B cell (primary cell): ENCODE data around the gene SH3YL1. TPM values are rescaled to one million over a fixed set of nuclear protein-coding genes. Genes with fewer than 3 reads are reported as not detected.

ENCODE experiments used
- ATAC-seq: fragments of 200-7000 bp; cut with Tn5 transposase; one replicate; pipeline ENCODE4 v1.10.0; 2021; ENCODE audit warnings: low read depth, mild to moderate bottlenecking, moderate number of reproducible peaks, moderate library complexity
- CTCF ChIA-PET: fragments of 350-600 bp; sonication (Branson Sonifier 250); formaldehyde crosslinking; loops from one replicate; lab custom pipeline; 2021; ENCODE audit warnings: antibody characterized with exemption, inconsistent platforms; lab: Charles Lee
- POLR2A ChIA-PET: fragments of 350-600 bp; sonication (Branson Sonifier 250); formaldehyde crosslinking; loops from one replicate; lab custom pipeline; 2021; ENCODE audit warnings: antibody characterized with exemption; lab: Charles Lee
- DNase-seq: peaks from one replicate; pipeline ENCODE4 v3.0.0; 2013
- H2AFZ ChIP-seq: 2 replicates; pipeline ENCODE4 v1.6.1; 2012; ENCODE audit warnings: mild to moderate bottlenecking, low read depth, low read length; ENCODE audit not compliant: insufficient read depth, poor library complexity, severe bottlenecking
- H3K27ac ChIP-seq, 2 donors: 1 replicate in 1 of 2; 2 replicates in 1 of 2; pipeline ENCODE4 v1.5.1; 2012 to 2013; ENCODE audit warnings: low read length in 2 of 2, mild to moderate bottlenecking in 2 of 2, moderate library complexity in 1 of 2
- H3K27me3 ChIP-seq, 4 experiments: fragments of 200-600 bp in 1 of 4; sonication (generic) in 1 of 4; replicated peaks in 1 of 4; 1 replicate in 2 of 4; 2 replicates in 2 of 4; pipeline versions ENCODE4 v1.6.1 to v1.7.0; 2013 to 2016; ENCODE audit warnings: low read length in 3 of 4, mild to moderate bottlenecking in 2 of 4, mixed read lengths in 1 of 4, moderate library complexity in 1 of 4; ENCODE audit not compliant: insufficient read depth in 4 of 4, control insufficient read depth in 3 of 4; ENCODE audit errors: control extremely low read depth in 1 of 4
- H3K36me3 ChIP-seq, 2 experiments: replicated peaks in 1 of 2; 1 replicate in 1 of 2; 2 replicates in 1 of 2; pipeline versions ENCODE4 v1.6.1 to v1.7.1; 2013; ENCODE audit warnings: low read length in 1 of 2; ENCODE audit not compliant: insufficient read depth in 2 of 2, control insufficient read depth in 1 of 2; ENCODE audit errors: control extremely low read depth in 1 of 2, extremely low read depth in 1 of 2
- H3K4me1 ChIP-seq, 2 donors: fragments of 200-600 bp in 1 of 2; sonication (generic) in 1 of 2; 1 replicate in 1 of 2; 2 replicates in 1 of 2; pipeline versions ENCODE4 v1.5.1 to v1.6.1; 2013 to 2017; ENCODE audit warnings: low read length in 2 of 2; ENCODE audit not compliant: control insufficient read depth in 2 of 2, insufficient read depth in 2 of 2
- H3K4me2 ChIP-seq: replicated peaks from 2 replicates; pipeline ENCODE3; 2012; ENCODE audit warnings: mild to moderate bottlenecking, low read depth, low read length; ENCODE audit not compliant: poor library complexity, severe bottlenecking
- H3K4me3 ChIP-seq, 5 experiments: fragments of 200-600 bp in 1 of 5; sonication (generic) in 1 of 5; 1 replicate in 3 of 5; 2 replicates in 2 of 5; pipeline versions ENCODE4 v1.5.1 to v1.7.0; 2011 to 2016; ENCODE audit warnings: low read length in 4 of 5, mild to moderate bottlenecking in 4 of 5, low read depth in 2 of 5, control low read depth in 1 of 5, moderate library complexity in 1 of 5; ENCODE audit not compliant: insufficient read depth in 1 of 5; ENCODE audit errors: control extremely low read depth in 1 of 5, extremely low read depth in 1 of 5
- H3K79me2 ChIP-seq: fragments of 200-600 bp; sonication (generic); one replicate; pipeline ENCODE4 v1.6.0; 2016; ENCODE audit warnings: low read length; ENCODE audit not compliant: control insufficient read depth, insufficient read depth
- H3K9ac ChIP-seq: fragments of 200-600 bp; sonication (generic); 2 replicates; pipeline ENCODE4 v1.6.1; 2017; ENCODE audit warnings: mild to moderate bottlenecking, low read length, moderate library complexity
- H3K9me3 ChIP-seq, 3 donors: one replicate each; pipeline versions ENCODE4 v1.6.1 to v1.7.1; 2013; ENCODE audit warnings: low read length in 2 of 3; ENCODE audit not compliant: control insufficient read depth in 2 of 3, insufficient read depth in 1 of 3; ENCODE audit errors: control extremely low read depth in 1 of 3
- H4K20me1 ChIP-seq: 2 replicates; pipeline ENCODE4 v1.6.0; 2012; ENCODE audit warnings: mild to moderate bottlenecking, low read length; ENCODE audit not compliant: insufficient read depth, control insufficient read depth, poor library complexity, severe bottlenecking
- H3K27ac Mint-ChIP-seq: one replicate; pipeline ENCODE4 v1.8.0; 2021; ENCODE audit warnings: mixed read lengths
- H3K27me3 Mint-ChIP-seq: one replicate; pipeline ENCODE4 v1.8.0; 2021; ENCODE audit warnings: mixed read lengths
- H3K4me1 Mint-ChIP-seq: one replicate; pipeline ENCODE4 v1.8.0; 2021; ENCODE audit warnings: mixed read lengths
- H3K4me3 Mint-ChIP-seq: one replicate; pipeline ENCODE4 v1.8.0; 2021; ENCODE audit warnings: mixed read lengths
- H3K9me3 Mint-ChIP-seq: one replicate; pipeline ENCODE4 v1.8.0; 2022; ENCODE audit warnings: mixed read lengths; ENCODE audit not compliant: insufficient read depth
- EZH2 ChIP-seq: IDR thresholded peaks from 2 replicates; pipeline ENCODE4 v1.6.1; 2012; ENCODE audit warnings: borderline replicate concordance, low read depth, mild to moderate bottlenecking, moderate library complexity, low read length; ENCODE audit not compliant: insufficient read depth, poor library complexity, severe bottlenecking
- WGBS: methylation state at CpG from one replicate; pipeline ENCODE4 v1.1.5; 2013; ENCODE audit warnings: missing lambda C conversion rate; ENCODE audit not compliant: insufficient coverage; 5-methylcytosine and 5-hydroxymethylcytosine counted together
- intact Hi-C: fragments of 100-400 bp; cut with micrococcal nuclease; formaldehyde crosslinking; loops from one replicate; pipeline ENCODE4 v1.10.0; 2022
- polyA plus RNA-seq: library from polyadenylated mRNA; depleted of rRNA; stranded (reverse); fragments of >200 nt; gene quantifications from 2 replicates; pipeline ENCODE4 v1.2.3, GENCODE V29; 2012
- total RNA-seq, 2 donors: library from RNA; stranded (reverse); fragments of 120-200 nt in 1 of 2; gene quantifications; 1 replicate in 1 of 2; 2 replicates in 1 of 2; pipeline versions ENCODE4 v1.2.3 to v1.2.4, GENCODE V29; 2013 to 2022
- TF ChIP-seq, protein P1 (sequence below): fragments of 200-600 bp; IDR thresholded peaks from one replicate; pipeline ENCODE4 v1.8.0; 2022; ENCODE audit warnings: antibody characterized with exemption, mild to moderate bottlenecking

The SH3YL1 gene
- total and polyA plus RNA-seq, 2 donors (not counting 1 experiment from before 2014, with no cell fraction given) = 33.2 to 48.4 TPM

DNA sequence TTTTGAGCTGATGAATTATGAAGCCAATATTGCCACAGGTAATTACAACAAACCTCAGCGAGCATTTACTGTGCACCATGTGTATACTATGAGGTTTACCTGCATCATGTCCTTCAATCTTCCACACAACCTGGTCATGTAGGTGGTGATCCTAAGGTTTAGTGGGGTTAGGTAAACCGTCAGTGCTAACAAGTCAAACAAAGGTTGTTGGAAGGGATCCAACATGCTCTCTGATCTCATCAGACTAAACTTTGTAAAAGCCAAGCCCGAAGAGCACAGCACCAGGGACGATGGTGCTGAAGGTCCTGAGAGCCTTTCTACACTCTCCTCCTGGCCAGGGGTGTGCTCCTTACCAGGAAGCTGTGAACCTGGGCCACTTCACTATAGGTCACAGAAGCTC, 29.4 kb downstream of the SH3YL1 start:
- Histone ChIP-seq H3K36me3 (peaks cover 7 to 15% of the 10 kb centered on the region in 2 experiments), H4K20me1 (no peaks in the 10 kb centered on the region), H3K9me3 (no peaks in the 10 kb centered on the region), H3K4me3 (no peak overlapping the region), H3K4me2 (no peak overlapping the region), H3K27me3 (no peaks in the 10 kb centered on the region), H2AFZ (no peak overlapping the region), H3K9ac (no peak overlapping the region), H3K4me1 (no peaks in the 10 kb centered on the region), H3K79me2 (no peaks in the 10 kb centered on the region), H3K27ac (no peak overlapping the region)
- DNase-seq (no peak), ATAC-seq (no peak)
- no peaks in the 10 kb centered on the region for H3K27me3 Mint-ChIP-seq
- no peak for TF ChIP-seq EZH2
- TF ChIP-seq, protein P1, sequence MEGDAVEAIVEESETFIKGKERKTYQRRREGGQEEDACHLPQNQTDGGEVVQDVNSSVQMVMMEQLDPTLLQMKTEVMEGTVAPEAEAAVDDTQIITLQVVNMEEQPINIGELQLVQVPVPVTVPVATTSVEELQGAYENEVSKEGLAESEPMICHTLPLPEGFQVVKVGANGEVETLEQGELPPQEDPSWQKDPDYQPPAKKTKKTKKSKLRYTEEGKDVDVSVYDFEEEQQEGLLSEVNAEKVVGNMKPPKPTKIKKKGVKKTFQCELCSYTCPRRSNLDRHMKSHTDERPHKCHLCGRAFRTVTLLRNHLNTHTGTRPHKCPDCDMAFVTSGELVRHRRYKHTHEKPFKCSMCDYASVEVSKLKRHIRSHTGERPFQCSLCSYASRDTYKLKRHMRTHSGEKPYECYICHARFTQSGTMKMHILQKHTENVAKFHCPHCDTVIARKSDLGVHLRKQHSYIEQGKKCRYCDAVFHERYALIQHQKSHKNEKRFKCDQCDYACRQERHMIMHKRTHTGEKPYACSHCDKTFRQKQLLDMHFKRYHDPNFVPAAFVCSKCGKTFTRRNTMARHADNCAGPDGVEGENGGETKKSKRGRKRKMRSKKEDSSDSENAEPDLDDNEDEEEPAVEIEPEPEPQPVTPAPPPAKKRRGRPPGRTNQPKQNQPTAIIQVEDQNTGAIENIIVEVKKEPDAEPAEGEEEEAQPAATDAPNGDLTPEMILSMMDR = no peak
- WGBS = 89% methylated on average over 3 of the region's 4 CpGs
- H3K4me1 Mint-ChIP-seq = no peaks in the 10 kb centered on the region
- ChIA-PET CTCF (interaction anchor here (1.8 kb wide), 1 partner anchor 12 kb away, joined by 6 read pairs; no protein-coding TSS in a partner anchor), POLR2A (no interaction called here)
- no peaks in the 10 kb centered on the region for H3K9me3 Mint-ChIP-seq
- H3K27ac Mint-ChIP-seq = no peak overlapping the region
- H3K4me3 Mint-ChIP-seq = no peak overlapping the region
- intact Hi-C loops = no loop called here

GRCh38 chr2:233030-233429, 30.8 kb downstream of the SH3YL1 start:
- no peak overlapping the region for H3K27ac ChIP-seq
- ATAC-seq = no peak
- no peaks in the 10 kb centered on the region for H3K9me3 ChIP-seq
- H3K4me2 ChIP-seq = no peak overlapping the region
- ChIA-PET CTCF (no interaction called here), POLR2A (no interaction called here)
- Mint-ChIP-seq H3K27ac (no peak overlapping the region), H3K9me3 (no peaks in the 10 kb centered on the region), H3K4me1 (no peaks in the 10 kb centered on the region), H3K4me3 (no peak overlapping the region), H3K27me3 (no peaks in the 10 kb centered on the region)
- no peak for DNase-seq
- TF ChIP-seq, protein P1 = no peak
- no peak for TF ChIP-seq EZH2
- no peak overlapping the region for H2AFZ ChIP-seq
- no peaks in the 10 kb centered on the region for H3K79me2 ChIP-seq
- WGBS = 98% methylated on average over 5 of the region's 7 CpGs
- no peaks in the 10 kb centered on the region for H4K20me1 ChIP-seq
- no peak overlapping the region for H3K4me3 ChIP-seq
- H3K4me1 ChIP-seq = no peaks in the 10 kb centered on the region
- intact Hi-C loops = no loop called here
- H3K9ac ChIP-seq = no peak overlapping the region
- H3K27me3 ChIP-seq = no peaks in the 10 kb centered on the region
- peaks cover 7 to 19% of the 10 kb centered on the region in 2 experiments for H3K36me3 ChIP-seq
